HEK293 (cell line): Measurements from ENCODE around the gene KCNF1.

ENCODE experiments used
- CTCF ChIA-PET: fragments of 350-600 bp; formaldehyde crosslinking; extraction: SDS; loops from one replicate; lab custom pipeline; 2021; ENCODE audit warnings: antibody characterized with exemption; lab: Yijun Ruan, JAX
- POLR2A ChIA-PET: fragments of 300-600 bp; formaldehyde crosslinking; extraction: SDS; loops from one replicate; lab custom pipeline; 2020; ENCODE audit warnings: antibody characterized with exemption, inconsistent platforms; lab: Yijun Ruan, JAX
- H3K27ac ChIP-seq: fragments of 200-500 bp; sonication (Bioruptor generic); 2 replicates; pipeline ENCODE4 v1.5.1; 2014; ENCODE audit warnings: low read depth, low read length, control low read depth, inconsistent platforms; ENCODE audit errors: extremely low read depth
- H3K36me3 ChIP-seq, 2 experiments: fragments of 200-500 bp in 1 of 2; sonication (Bioruptor generic) in 1 of 2; 1 replicate in 1 of 2; 2 replicates in 1 of 2; pipeline ENCODE4 v1.5.1; 2014 to 2017; ENCODE audit warnings: inconsistent platforms in 2 of 2, low read length in 2 of 2; ENCODE audit not compliant: control insufficient read depth in 2 of 2, insufficient read depth in 1 of 2
- H3K4me1 ChIP-seq: fragments of 200-500 bp; sonication (Bioruptor generic); 2 replicates; pipeline ENCODE4 v1.5.1; 2014; ENCODE audit warnings: mild to moderate bottlenecking, low read length, inconsistent platforms; ENCODE audit not compliant: control insufficient read depth, insufficient read depth
- H3K4me3 ChIP-seq: 2 replicates; pipeline ENCODE4 v1.5.1; 2011; ENCODE audit warnings: low read depth, mild to moderate bottlenecking, control low read depth, low read length, moderate library complexity
- H3K9me3 ChIP-seq: fragments of 200-500 bp; sonication (Bioruptor generic); 2 replicates; pipeline ENCODE4 v1.5.1; 2014; ENCODE audit warnings: low read depth, low read length, inconsistent platforms; ENCODE audit not compliant: control insufficient read depth, insufficient read depth
- BCL11A ChIP-seq: fragments of 450-650 bp; formaldehyde crosslinking; IDR thresholded peaks from 2 replicates; pipeline ENCODE4 v1.5.1; 2016; ENCODE audit warnings: low read depth, missing biosample characterization, missing genetic modification characterization
- GLI2 ChIP-seq: fragments of 450-650 bp; formaldehyde crosslinking; IDR thresholded peaks from 2 replicates; pipeline ENCODE4; 2017; ENCODE audit warnings: missing biosample characterization, missing genetic modification characterization, low read depth, borderline replicate concordance
- KLF10 ChIP-seq: fragments of 450-650 bp; IDR thresholded peaks from 2 replicates; pipeline ENCODE4 v1.5.1; 2018; ENCODE audit warnings: missing biosample characterization, mild to moderate bottlenecking, missing genetic modification characterization
- KLF7 ChIP-seq: fragments of 450-650 bp; formaldehyde crosslinking; IDR thresholded peaks from 2 replicates; pipeline ENCODE4 v1.5.1; 2016; ENCODE audit warnings: missing biosample characterization, missing genetic modification characterization, borderline replicate concordance
- MEIS1 ChIP-seq: sonication (generic); formaldehyde crosslinking; IDR thresholded peaks from 2 replicates; pipeline ENCODE4 v1.8.1; 2022; ENCODE audit warnings: missing genetic modification reagents, mild to moderate bottlenecking, borderline replicate concordance
- MYNN ChIP-seq: fragments of 450-650 bp; formaldehyde crosslinking; IDR thresholded peaks from 2 replicates; pipeline ENCODE4 v1.5.1; 2016; ENCODE audit warnings: missing biosample characterization, missing genetic modification characterization, borderline replicate concordance
- RBAK ChIP-seq: fragments of 450-650 bp; formaldehyde crosslinking; IDR thresholded peaks from 2 replicates; pipeline ENCODE4 v1.5.1; 2016; ENCODE audit warnings: missing biosample characterization, missing genetic modification characterization
- REPIN1 ChIP-seq: fragments of 450-650 bp; formaldehyde crosslinking; IDR thresholded peaks from 2 replicates; pipeline ENCODE4 v1.5.1; 2017; ENCODE audit warnings: missing biosample characterization, missing genetic modification characterization, low read depth
- SCRT1 ChIP-seq: fragments of 450-650 bp; formaldehyde crosslinking; IDR thresholded peaks from 2 replicates; pipeline ENCODE4 v1.5.1; 2016; ENCODE audit warnings: missing biosample characterization, missing genetic modification characterization, borderline replicate concordance
- SCRT2 ChIP-seq: fragments of 450-650 bp; formaldehyde crosslinking; IDR thresholded peaks from 2 replicates; pipeline ENCODE4 v1.5.1; 2016; ENCODE audit warnings: missing biosample characterization, missing genetic modification characterization
- TSHZ1 ChIP-seq: fragments of 450-650 bp; formaldehyde crosslinking; IDR thresholded peaks from 2 replicates; pipeline ENCODE4 v1.5.1; 2016; ENCODE audit warnings: missing biosample characterization, missing genetic modification characterization, borderline replicate concordance
- ZFP37 ChIP-seq: fragments of 450-650 bp; formaldehyde crosslinking; IDR thresholded peaks from 2 replicates; pipeline ENCODE4 v1.5.1; 2016; ENCODE audit warnings: missing biosample characterization, missing genetic modification characterization
- ZNF132 ChIP-seq: fragments of 450-650 bp; formaldehyde crosslinking; IDR thresholded peaks from 2 replicates; pipeline ENCODE4 v1.5.1; 2017; ENCODE audit warnings: missing biosample characterization, missing genetic modification characterization, borderline replicate concordance
- ZNF335 ChIP-seq: fragments of 450-650 bp; formaldehyde crosslinking; conservative IDR thresholded peaks from 2 replicates; pipeline ENCODE4 v1.5.1; 2016; ENCODE audit warnings: missing biosample characterization, missing genetic modification characterization
- ZNF48 ChIP-seq: fragments of 450-650 bp; formaldehyde crosslinking; IDR thresholded peaks from 2 replicates; pipeline ENCODE4 v1.5.1; 2016; ENCODE audit warnings: missing biosample characterization, missing genetic modification characterization
- ZNF501 ChIP-seq: fragments of 450-650 bp; formaldehyde crosslinking; IDR thresholded peaks from 2 replicates; pipeline ENCODE4 v1.5.1; 2016; ENCODE audit warnings: missing biosample characterization, missing genetic modification characterization
- ZNF510 ChIP-seq: fragments of 450-650 bp; formaldehyde crosslinking; IDR thresholded peaks from 2 replicates; pipeline ENCODE4 v1.5.1; 2018; ENCODE audit warnings: mild to moderate bottlenecking, missing genetic modification characterization, missing biosample characterization; ENCODE audit not compliant: insufficient replicate concordance
- ZNF571 ChIP-seq: fragments of 450-650 bp; formaldehyde crosslinking; IDR thresholded peaks from 2 replicates; pipeline ENCODE4 v1.5.0; 2017; ENCODE audit warnings: missing biosample characterization, missing genetic modification characterization
- ZNF610 ChIP-seq: fragments of 450-650 bp; formaldehyde crosslinking; IDR thresholded peaks from 2 replicates; pipeline ENCODE4 v1.5.1; 2016; ENCODE audit warnings: missing biosample characterization, missing genetic modification characterization, borderline replicate concordance
- ZNF626 ChIP-seq: fragments of 450-650 bp; sonication (Bioruptor Pico); formaldehyde crosslinking; IDR thresholded peaks from 2 replicates; pipeline ENCODE4 v1.5.1; 2018; ENCODE audit warnings: missing biosample characterization, missing genetic modification characterization, inconsistent platforms
- ZNF768 ChIP-seq: fragments of 450-650 bp; formaldehyde crosslinking; IDR thresholded peaks from 2 replicates; pipeline ENCODE4 v1.5.1; 2018; ENCODE audit warnings: missing biosample characterization, mild to moderate bottlenecking, missing genetic modification characterization
- ZSCAN30 ChIP-seq: fragments of 450-650 bp; IDR thresholded peaks from 2 replicates; pipeline ENCODE4 v1.5.1; 2018; ENCODE audit warnings: missing biosample characterization, mild to moderate bottlenecking, missing genetic modification characterization, moderate library complexity
- ZXDB ChIP-seq: fragments of 450-650 bp; formaldehyde crosslinking; IDR thresholded peaks from 2 replicates; pipeline ENCODE4 v1.5.1; 2016; ENCODE audit warnings: missing biosample characterization, missing genetic modification characterization
- TF ChIP-seq, protein P1 (sequence below): fragments of 450-650 bp; formaldehyde crosslinking; IDR thresholded peaks from 2 replicates; pipeline ENCODE4; 2016; ENCODE audit warnings: missing biosample characterization, missing genetic modification characterization
- TF ChIP-seq, protein P2 (sequence below): fragments of 450-650 bp; formaldehyde crosslinking; IDR thresholded peaks from 2 replicates; pipeline ENCODE4 v1.5.1; 2016; ENCODE audit warnings: missing biosample characterization, missing genetic modification characterization
- TF ChIP-seq, protein P3 (sequence below): fragments of 450-650 bp; formaldehyde crosslinking; IDR thresholded peaks from 2 replicates; pipeline ENCODE4 v1.5.1; 2016; ENCODE audit warnings: missing biosample characterization, missing genetic modification characterization
- TF ChIP-seq, protein P4 (sequence below): fragments of 450-650 bp; formaldehyde crosslinking; IDR thresholded peaks from 2 replicates; pipeline ENCODE4 v1.5.1; 2017; ENCODE audit warnings: missing biosample characterization, missing genetic modification characterization

KCNF1 gene

GRCh38 chr2:10880586-10881321, 31.0 kb upstream of the KCNF1 start:
- Histone ChIP-seq H3K4me1 (no peaks in the 10 kb centered on the region), H3K4me3 (no peak overlapping the region), H3K27ac (no peak overlapping the region), H3K9me3 (no peaks in the 10 kb centered on the region), H3K36me3 (no peaks in the 10 kb centered on the region)
- ChIA-PET CTCF (interaction anchor here (0.9 to 2.1 kb wide), 4 partner anchors 15 to 252 kb away, joined by 3 to 8 read pairs (median 4); a partner anchor contains a TSS), POLR2A (no interaction called here)
- TF ChIP-seq TSHZ1 (tag by site-specific recombination), result no peak
- TF ChIP-seq MEIS1 (CRISPR knock-in tag), result no peak
- TF ChIP-seq ZNF510 (tag by site-specific recombination), result no peak
- TF ChIP-seq ZFP37 (tag by site-specific recombination), result no peak
- TF ChIP-seq REPIN1 (tag by site-specific recombination), result no peak
- TF ChIP-seq ZNF335 (tag by site-specific recombination), result no peak
- TF ChIP-seq RBAK, result no peak
- no peak for TF ChIP-seq ZNF571 (tag by site-specific recombination)
- no peak for TF ChIP-seq ZNF501 (tag by site-specific recombination)
- TF ChIP-seq, protein P1, sequence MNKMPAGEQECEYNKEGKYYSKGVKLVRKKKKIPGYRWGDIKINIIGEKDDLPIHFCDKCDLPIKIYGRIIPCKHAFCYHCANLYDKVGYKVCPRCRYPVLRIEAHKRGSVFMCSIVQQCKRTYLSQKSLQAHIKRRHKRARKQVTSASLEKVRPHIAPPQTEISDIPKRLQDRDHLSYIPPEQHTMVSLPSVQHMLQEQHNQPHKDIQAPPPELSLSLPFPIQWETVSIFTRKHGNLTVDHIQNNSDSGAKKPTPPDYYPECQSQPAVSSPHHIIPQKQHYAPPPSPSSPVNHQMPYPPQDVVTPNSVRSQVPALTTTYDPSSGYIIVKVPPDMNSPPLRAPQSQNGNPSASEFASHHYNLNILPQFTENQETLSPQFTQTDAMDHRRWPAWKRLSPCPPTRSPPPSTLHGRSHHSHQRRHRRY (tag by site-specific recombination), result no peak
- TF ChIP-seq ZNF132 (tag by site-specific recombination), result no peak
- no peak for TF ChIP-seq ZNF768 (tag by site-specific recombination)
- TF ChIP-seq BCL11A (tag by site-specific recombination), result no peak
- TF ChIP-seq MYNN, result no peak
- TF ChIP-seq, protein P2, sequence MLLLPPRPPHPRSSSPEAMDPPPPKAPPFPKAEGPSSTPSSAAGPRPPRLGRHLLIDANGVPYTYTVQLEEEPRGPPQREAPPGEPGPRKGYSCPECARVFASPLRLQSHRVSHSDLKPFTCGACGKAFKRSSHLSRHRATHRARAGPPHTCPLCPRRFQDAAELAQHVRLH (tag by site-specific recombination), result no peak
- TF ChIP-seq KLF7 (tag by site-specific recombination), result no peak

- no peaks in the 10 kb centered on the region for H3K4me1 ChIP-seq
- H3K36me3 ChIP-seq, result no peaks in the 10 kb centered on the region
- TF ChIP-seq GLI2 (no peak), ZXDB (tag by site-specific recombination) (no peak), ZNF626 (tag by site-specific recombination) (no peak), ZSCAN30 (tag by site-specific recombination) (no peak), ZNF610 (no peak), SCRT2 (tag by site-specific recombination) (no peak), SCRT1 (no peak), KLF10 (no peak), ZNF48 (tag by site-specific recombination) (no peak)
- TF ChIP-seq, protein P3, sequence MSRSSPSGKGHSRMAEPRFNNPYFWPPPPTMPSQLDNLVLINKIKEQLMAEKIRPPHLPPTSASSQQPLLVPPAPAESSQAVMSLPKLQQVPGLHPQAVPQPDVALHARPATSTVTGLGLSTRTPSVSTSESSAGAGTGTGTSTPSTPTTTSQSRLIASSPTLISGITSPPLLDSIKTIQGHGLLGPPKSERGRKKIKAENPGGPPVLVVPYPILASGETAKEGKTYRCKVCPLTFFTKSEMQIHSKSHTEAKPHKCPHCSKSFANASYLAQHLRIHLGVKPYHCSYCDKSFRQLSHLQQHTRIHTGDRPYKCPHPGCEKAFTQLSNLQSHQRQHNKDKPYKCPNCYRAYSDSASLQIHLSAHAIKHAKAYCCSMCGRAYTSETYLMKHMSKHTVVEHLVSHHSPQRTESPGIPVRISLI (tag by site-specific recombination), result no peak
- TF ChIP-seq, protein P4, sequence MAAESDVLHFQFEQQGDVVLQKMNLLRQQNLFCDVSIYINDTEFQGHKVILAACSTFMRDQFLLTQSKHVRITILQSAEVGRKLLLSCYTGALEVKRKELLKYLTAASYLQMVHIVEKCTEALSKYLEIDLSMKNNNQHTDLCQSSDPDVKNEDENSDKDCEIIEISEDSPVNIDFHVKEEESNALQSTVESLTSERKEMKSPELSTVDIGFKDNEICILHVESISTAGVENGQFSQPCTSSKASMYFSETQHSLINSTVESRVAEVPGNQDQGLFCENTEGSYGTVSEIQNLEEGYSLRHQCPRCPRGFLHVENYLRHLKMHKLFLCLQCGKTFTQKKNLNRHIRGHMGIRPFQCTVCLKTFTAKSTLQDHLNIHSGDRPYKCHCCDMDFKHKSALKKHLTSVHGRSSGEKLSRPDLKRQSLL (tag by site-specific recombination), result no peak
Measured at GRCh38 chr2:10882568-10882967, 29.2 kb upstream of the KCNF1 start.

More at GRCh38 chr2:10882568-10882967, 29.2 kb upstream of the KCNF1 start:
- H3K4me3 ChIP-seq, result no peak overlapping the region
- H3K27ac ChIP-seq, result no peak overlapping the region
- no peaks in the 10 kb centered on the region for H3K9me3 ChIP-seq
- ChIA-PET CTCF (interaction anchor here (0.8 to 2.1 kb wide), 3 partner anchors 18 to 191 kb away, joined by 4 to 8 read pairs (median 4); no protein-coding TSS in a partner anchor), POLR2A (no interaction called here)
